Measurements from ENCODE around the gene KNL1. TPM values are rescaled to one million over a fixed set of nuclear protein-coding genes. Genes with fewer than 3 reads are reported as not detected.

KNL1 gene
- total RNA-seq (ENCODE audit: low replicate concordance): 0.12 and 3.8 TPM in 2 replicates

GRCh38 chr15:40593588-40594428 is at the start of gene KNL1:
TSS of gene KNL1 (plus strand) at chr15:40594249. CDS start at chr15:40602932, 8,683 bp downstream.

DNA sequence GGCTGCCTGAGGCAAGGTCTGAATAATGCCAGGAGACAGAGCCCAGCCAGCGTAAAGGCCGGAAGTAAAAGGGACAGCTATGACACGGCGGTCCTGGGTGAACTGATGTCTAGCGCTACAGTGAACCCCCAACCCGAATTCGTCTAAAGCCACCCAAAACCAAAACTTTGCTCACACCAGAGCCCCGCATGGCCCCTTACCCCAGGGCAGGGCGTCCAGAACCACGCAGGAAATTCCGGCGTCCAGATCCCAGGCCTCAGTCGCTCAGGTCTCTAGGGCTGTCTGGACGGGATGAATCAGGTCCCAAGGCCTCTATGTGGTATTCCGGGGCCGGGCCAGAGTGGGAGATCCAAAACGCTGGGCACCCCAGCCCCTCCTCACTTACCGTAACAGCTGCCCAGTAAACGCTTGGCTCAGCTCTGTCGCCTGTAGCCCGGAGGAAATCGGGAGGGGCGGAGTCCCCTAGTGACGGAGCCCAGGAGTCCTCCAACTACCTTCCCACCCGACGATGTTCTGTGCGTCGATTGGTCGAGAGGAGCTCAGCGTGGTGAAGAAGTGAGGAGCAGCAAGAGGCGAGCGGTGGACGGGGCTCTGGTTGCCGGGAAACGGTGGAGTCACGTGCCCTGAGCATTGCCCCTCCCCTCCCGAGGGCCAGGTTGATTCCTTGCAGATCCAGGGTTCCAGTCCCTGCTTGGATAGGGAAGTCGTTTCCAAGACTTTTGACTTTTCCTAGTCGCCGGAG is 29.3 kb upstream of the KNL1 start, which contains the start of gene CCDC32:
Gene CCDC32 (minus strand): TSS at position 452 of the 742 bp plus-strand sequence. CDS start 2,027 bp downstream, outside the sequence.

DNA sequence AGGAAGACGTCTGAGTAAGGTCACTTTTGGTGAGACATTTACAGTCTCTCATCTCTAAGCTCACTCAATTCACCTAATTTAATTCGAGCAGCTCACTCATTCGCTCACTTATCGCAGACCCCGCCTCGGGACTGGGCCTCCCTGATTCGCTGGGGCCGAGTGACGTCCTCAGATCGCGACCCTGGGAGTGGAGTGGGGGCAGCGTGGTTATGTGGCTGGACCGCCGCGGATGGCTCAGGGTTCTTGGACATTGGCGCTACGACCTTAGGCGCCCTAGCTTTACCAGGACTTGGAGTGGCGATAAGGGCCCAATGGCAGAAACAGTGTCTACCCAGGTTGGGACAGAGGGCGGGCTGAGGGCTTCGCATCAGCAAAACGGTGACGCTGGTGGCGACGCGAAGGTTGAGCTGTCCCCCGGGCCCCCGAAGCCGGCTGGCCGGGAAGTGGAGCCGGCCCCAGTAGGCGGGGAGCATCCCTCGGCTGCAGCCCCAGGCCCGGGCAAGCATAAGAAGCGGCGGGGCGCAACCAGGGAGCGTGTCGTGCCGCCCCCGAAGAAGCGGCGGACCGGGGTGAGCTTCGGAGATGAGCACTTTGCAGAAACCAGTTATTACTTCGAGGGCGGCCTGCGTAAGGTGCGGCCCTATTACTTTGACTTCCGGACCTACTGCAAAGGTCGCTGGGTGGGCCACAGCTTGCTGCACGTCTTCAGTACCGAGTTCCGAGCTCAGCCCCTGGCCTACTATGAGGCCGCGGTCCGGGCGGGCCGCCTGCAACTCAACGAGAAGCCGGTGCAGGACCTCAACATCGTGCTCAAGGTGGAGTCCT is 24.7 kb upstream of the KNL1 start, which contains the start of gene RPUSD2:
Gene RPUSD2 (plus strand): TSS at position 171 of the 825 bp plus-strand sequence. CDS start 39 bp downstream, at position 210.

GRCh38 chr15:40694688-40695468 is 100.8 kb downstream of the KNL1 start, which contains the start of gene RAD51:
TSS of gene RAD51 (plus strand) at chr15:40695174. CDS start at chr15:40698759, 3,585 bp downstream.

Other genes starting within 250 kb of the KNL1 start
- gene PHGR1, start 243.2 kb upstream of the KNL1 start, total RNA-seq (ENCODE audit: low replicate concordance): not detected in 2 replicates
- under 0.01 and 0.12 TPM in 2 replicates for gene DISP2, start 236.0 kb upstream of the KNL1 start, total RNA-seq (ENCODE audit: low replicate concordance)
- gene KNSTRN, start 211.5 kb upstream of the KNL1 start, total RNA-seq (ENCODE audit: low replicate concordance): 10.5 and 27.1 TPM in 2 replicates
- 34.0 and 55.6 TPM in 2 replicates for gene IVD, start 188.5 kb upstream of the KNL1 start, total RNA-seq (ENCODE audit: low replicate concordance)
- gene BAHD1, start 153.3 kb upstream of the KNL1 start, total RNA-seq (ENCODE audit: low replicate concordance): 4.1 and 4.2 TPM in 2 replicates
- gene CHST14, start 123.3 kb upstream of the KNL1 start, total RNA-seq (ENCODE audit: low replicate concordance): 3.3 and 8.1 TPM in 2 replicates
- 10.2 and 20.2 TPM in 2 replicates for gene CCDC32, start 29.2 kb upstream of the KNL1 start, total RNA-seq (ENCODE audit: low replicate concordance)
- gene RPUSD2, start 24.9 kb upstream of the KNL1 start, total RNA-seq (ENCODE audit: low replicate concordance): 12.9 and 14.7 TPM in 2 replicates
- 0.70 and 3.2 TPM in 2 replicates for gene RAD51, start 100.9 kb downstream of the KNL1 start, total RNA-seq (ENCODE audit: low replicate concordance)
- gene RMDN3, start 161.0 kb downstream of the KNL1 start, total RNA-seq (ENCODE audit: low replicate concordance): 16.7 and 20.5 TPM in 2 replicates
- 1.5 and 2.5 TPM in 2 replicates for gene GCHFR, start 169.8 kb downstream of the KNL1 start, total RNA-seq (ENCODE audit: low replicate concordance)
- under 0.01 TPM in 1 of 2 replicates, not detected in the other for gene C15orf62, start 175.7 kb downstream of the KNL1 start, total RNA-seq (ENCODE audit: low replicate concordance)
- gene ZFYVE19, start 212.8 kb downstream of the KNL1 start, total RNA-seq (ENCODE audit: low replicate concordance): 13.2 and 13.9 TPM in 2 replicates
- 15.6 and 30.9 TPM in 2 replicates for gene DNAJC17, start 213.2 kb downstream of the KNL1 start, total RNA-seq (ENCODE audit: low replicate concordance)
- gene PPP1R14D, start 234.5 kb downstream of the KNL1 start, total RNA-seq (ENCODE audit: low replicate concordance): not detected in 2 replicates
- gene SPINT1, start 249.8 kb downstream of the KNL1 start, total RNA-seq (ENCODE audit: low replicate concordance): 0.23 TPM in 1 of 2 replicates, not detected in the other